WTC11 (cell line): ENCODE data around the gene CPT1A. TPM values are rescaled to one million over a fixed set of nuclear protein-coding genes. Genes with fewer than 3 reads are reported as not detected.

Source experiments
- ATAC-seq: fragments of 200-7000 bp; cut with Tn5 transposase; 2 replicates; pipeline ENCODE4 v1.10.0; 2021; ENCODE audit warnings: mild to moderate bottlenecking, moderate library complexity
- CTCF ChIA-PET: fragments of 300-600 bp; sonication (Branson Sonifier 250); formaldehyde crosslinking; loops from one replicate; lab custom pipeline; 2021; ENCODE audit warnings: antibody characterized with exemption; lab: Charles Lee
- POLR2A ChIA-PET: fragments of 350-600 bp; sonication (Branson Sonifier 250); formaldehyde crosslinking; loops from one replicate; lab custom pipeline; 2021; ENCODE audit warnings: antibody characterized with exemption; lab: Charles Lee
- DNase-seq: peaks from one replicate; pipeline ENCODE4 v3.0.0; 2021; ENCODE audit warnings: low spot score
- H3K27ac Mint-ChIP-seq: 2 replicates; pipeline ENCODE4 v1.8.0; 2021; ENCODE audit warnings: mixed read lengths
- H3K27me3 Mint-ChIP-seq: 2 replicates; pipeline ENCODE4 v1.8.0; 2021; ENCODE audit warnings: low read depth, mild to moderate bottlenecking, moderate library complexity, mixed read lengths
- H3K36me3 Mint-ChIP-seq: 2 replicates; pipeline ENCODE4 v1.8.0; 2021; ENCODE audit warnings: mixed read lengths
- H3K4me1 Mint-ChIP-seq: 2 replicates; pipeline ENCODE4 v1.8.0; 2022; ENCODE audit warnings: mixed read lengths
- H3K4me3 Mint-ChIP-seq: 2 replicates; pipeline ENCODE4 v1.8.0; 2021; ENCODE audit warnings: mild to moderate bottlenecking, moderate library complexity, mixed read lengths
- H3K9me3 Mint-ChIP-seq: 2 replicates; pipeline ENCODE4 v1.8.0; 2021; ENCODE audit warnings: mixed read lengths
- ETV6 ChIP-seq: sonication (generic); formaldehyde crosslinking; IDR thresholded peaks from 2 replicates; pipeline ENCODE4 v1.8.1; 2022; ENCODE audit warnings: mild to moderate bottlenecking, missing genetic modification reagents
- FOXK1 ChIP-seq: sonication (generic); formaldehyde crosslinking; IDR thresholded peaks from 2 replicates; pipeline ENCODE4 v1.8.0; 2022; ENCODE audit warnings: mild to moderate bottlenecking, moderate library complexity, missing genetic modification reagents
- HMGA2 ChIP-seq: fragments of 250-450 bp; sonication (Bioruptor Pico); IDR thresholded peaks from 2 replicates; pipeline ENCODE4 v1.4.0; 2021; ENCODE audit warnings: mild to moderate bottlenecking, moderate library complexity
- SP1 ChIP-seq: sonication (generic); formaldehyde crosslinking; conservative IDR thresholded peaks from 2 replicates; pipeline ENCODE4 v1.8.1; 2022; ENCODE audit warnings: missing genetic modification reagents
- ZNF416 ChIP-seq: fragments of 250-450 bp; sonication (Bioruptor Pico); IDR thresholded peaks from 2 replicates; pipeline ENCODE4 v1.9.0; 2021; ENCODE audit warnings: mild to moderate bottlenecking, inconsistent platforms
- total RNA-seq: library from RNA; stranded (reverse); gene quantifications from 3 replicates; pipeline ENCODE4 v1.2.3, GENCODE V29; 2021
- TF ChIP-seq, protein P1 (sequence below): sonication (generic); formaldehyde crosslinking; IDR thresholded peaks from 2 replicates; pipeline ENCODE4 v1.8.0; 2023; ENCODE audit warnings: missing genetic modification reagents
- TF ChIP-seq, protein P2 (sequence below): sonication (generic); formaldehyde crosslinking; IDR thresholded peaks from 2 replicates; pipeline ENCODE4 v1.8.1; 2022; ENCODE audit warnings: low read depth, missing genetic modification reagents, borderline replicate concordance
- TF ChIP-seq, protein P3 (sequence below): sonication (generic); formaldehyde crosslinking; IDR thresholded peaks from 2 replicates; pipeline ENCODE4 v1.8.0; 2022; ENCODE audit warnings: missing genetic modification reagents
- TF ChIP-seq, protein P4 (sequence below): fragments of 250-450 bp; sonication (Bioruptor Pico); IDR thresholded peaks from 2 replicates; pipeline ENCODE4 v1.8.0; 2021; ENCODE audit warnings: mild to moderate bottlenecking
- TF ChIP-seq, protein P5 (sequence below): sonication (generic); formaldehyde crosslinking; IDR thresholded peaks from 2 replicates; pipeline ENCODE4 v1.8.1; 2023; ENCODE audit warnings: mild to moderate bottlenecking, missing genetic modification reagents

The CPT1A gene
- total RNA-seq, 1 experiment from 2014 or later, result 28.1 TPM

DNA sequence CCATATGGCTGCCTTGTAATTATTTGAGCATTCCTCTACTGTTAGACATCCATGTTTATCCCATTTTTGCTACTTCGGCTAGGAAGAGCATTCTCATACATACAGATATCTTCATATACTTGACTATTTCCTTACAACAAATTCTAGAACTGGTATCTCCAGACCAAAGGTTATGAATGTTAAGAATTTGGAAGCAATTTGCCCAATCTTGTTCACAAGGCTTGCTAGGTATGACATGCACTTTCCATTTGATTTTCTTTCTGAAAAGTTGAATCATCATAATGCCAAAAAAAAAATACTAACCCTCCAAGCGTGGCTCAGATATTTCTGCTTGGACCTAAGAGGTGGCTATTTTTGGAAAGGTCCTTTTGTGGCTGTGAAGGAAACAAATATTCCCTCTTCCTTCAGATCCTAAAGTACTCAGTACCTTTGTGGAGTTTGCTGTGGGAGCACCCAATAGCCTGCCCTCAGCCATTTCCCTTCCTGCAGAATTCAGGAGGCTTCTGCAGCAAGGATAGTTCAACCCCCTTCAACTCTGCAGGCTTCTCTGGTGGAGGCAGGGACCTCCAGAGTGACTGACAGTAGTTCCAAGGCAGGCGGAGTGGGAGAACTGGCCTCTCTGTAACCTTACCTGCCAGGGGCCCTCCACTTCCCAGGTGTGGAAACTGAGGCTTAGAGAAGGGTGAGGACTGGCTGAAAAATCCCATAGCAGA is 22.0 kb upstream of the CPT1A start (continued):
- no peak for TF ChIP-seq ZNF416 (CRISPR knock-in tag)

DNA sequence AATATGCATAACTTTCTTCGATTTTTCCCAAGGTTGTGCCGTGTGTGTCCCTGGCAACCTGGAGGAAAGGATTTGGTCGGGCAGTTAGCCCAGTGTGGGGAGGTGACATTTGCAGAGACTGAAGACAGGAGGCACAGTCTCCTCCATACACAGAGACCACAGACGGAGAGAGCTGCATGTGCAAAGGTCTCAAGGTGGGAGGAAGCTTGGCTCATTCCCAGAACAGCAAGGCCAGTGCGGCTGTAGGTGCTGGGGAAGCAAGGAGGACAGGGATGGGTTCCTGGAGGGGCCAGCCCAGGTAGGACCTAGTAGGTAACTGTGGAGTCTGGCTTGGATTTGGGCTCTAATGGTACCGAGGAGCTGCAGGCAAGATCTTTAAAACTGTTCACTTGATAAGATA is 20.7 kb upstream of the CPT1A start:
- TF ChIP-seq HMGA2 (CRISPR knock-in tag), result no peak
- ChIA-PET POLR2A (no interaction called here), CTCF (no interaction called here)
- no peak overlapping the region for H3K27ac Mint-ChIP-seq
- ATAC-seq, result no peak
- peaks cover 15% of the 10 kb centered on the region for H3K9me3 Mint-ChIP-seq
- H3K36me3 Mint-ChIP-seq, result peaks cover 8% of the 10 kb centered on the region
- H3K4me3 Mint-ChIP-seq, result no peak overlapping the region
- no peaks in the 10 kb centered on the region for H3K4me1 Mint-ChIP-seq
- DNase-seq, result no peak
- no peaks in the 10 kb centered on the region for H3K27me3 Mint-ChIP-seq

DNA sequence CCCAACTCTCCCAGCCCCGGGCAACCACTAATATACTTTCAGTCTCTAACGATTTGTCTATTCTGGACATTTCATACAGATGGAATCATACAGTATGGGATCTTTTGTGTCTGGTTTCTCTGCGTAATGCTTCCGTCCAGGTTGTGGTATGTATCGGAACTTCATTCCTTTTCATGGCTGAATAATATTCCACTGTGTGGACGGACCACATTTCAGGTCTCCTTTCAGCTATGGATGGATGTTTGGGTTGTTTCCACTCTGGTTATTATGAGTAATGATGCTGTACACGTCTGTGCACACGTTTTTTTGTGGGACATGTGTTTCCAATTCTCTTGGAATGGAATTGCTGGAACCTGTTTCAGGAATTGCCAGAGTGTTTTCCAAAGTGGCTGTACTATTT is 17.4 kb upstream of the CPT1A start:
- TF ChIP-seq, protein P1, sequence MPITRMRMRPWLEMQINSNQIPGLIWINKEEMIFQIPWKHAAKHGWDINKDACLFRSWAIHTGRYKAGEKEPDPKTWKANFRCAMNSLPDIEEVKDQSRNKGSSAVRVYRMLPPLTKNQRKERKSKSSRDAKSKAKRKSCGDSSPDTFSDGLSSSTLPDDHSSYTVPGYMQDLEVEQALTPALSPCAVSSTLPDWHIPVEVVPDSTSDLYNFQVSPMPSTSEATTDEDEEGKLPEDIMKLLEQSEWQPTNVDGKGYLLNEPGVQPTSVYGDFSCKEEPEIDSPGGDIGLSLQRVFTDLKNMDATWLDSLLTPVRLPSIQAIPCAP (CRISPR knock-in tag), result no peak
- TF ChIP-seq SP1 (no peak), ZNF416 (CRISPR knock-in tag) (no peak), FOXK1 (no peak), ETV6 (CRISPR knock-in tag) (no peak)
- TF ChIP-seq, protein P2, sequence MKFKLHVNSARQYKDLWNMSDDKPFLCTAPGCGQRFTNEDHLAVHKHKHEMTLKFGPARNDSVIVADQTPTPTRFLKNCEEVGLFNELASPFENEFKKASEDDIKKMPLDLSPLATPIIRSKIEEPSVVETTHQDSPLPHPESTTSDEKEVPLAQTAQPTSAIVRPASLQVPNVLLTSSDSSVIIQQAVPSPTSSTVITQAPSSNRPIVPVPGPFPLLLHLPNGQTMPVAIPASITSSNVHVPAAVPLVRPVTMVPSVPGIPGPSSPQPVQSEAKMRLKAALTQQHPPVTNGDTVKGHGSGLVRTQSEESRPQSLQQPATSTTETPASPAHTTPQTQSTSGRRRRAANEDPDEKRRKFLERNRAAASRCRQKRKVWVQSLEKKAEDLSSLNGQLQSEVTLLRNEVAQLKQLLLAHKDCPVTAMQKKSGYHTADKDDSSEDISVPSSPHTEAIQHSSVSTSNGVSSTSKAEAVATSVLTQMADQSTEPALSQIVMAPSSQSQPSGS (CRISPR knock-in tag), result no peak
- TF ChIP-seq, protein P3, sequence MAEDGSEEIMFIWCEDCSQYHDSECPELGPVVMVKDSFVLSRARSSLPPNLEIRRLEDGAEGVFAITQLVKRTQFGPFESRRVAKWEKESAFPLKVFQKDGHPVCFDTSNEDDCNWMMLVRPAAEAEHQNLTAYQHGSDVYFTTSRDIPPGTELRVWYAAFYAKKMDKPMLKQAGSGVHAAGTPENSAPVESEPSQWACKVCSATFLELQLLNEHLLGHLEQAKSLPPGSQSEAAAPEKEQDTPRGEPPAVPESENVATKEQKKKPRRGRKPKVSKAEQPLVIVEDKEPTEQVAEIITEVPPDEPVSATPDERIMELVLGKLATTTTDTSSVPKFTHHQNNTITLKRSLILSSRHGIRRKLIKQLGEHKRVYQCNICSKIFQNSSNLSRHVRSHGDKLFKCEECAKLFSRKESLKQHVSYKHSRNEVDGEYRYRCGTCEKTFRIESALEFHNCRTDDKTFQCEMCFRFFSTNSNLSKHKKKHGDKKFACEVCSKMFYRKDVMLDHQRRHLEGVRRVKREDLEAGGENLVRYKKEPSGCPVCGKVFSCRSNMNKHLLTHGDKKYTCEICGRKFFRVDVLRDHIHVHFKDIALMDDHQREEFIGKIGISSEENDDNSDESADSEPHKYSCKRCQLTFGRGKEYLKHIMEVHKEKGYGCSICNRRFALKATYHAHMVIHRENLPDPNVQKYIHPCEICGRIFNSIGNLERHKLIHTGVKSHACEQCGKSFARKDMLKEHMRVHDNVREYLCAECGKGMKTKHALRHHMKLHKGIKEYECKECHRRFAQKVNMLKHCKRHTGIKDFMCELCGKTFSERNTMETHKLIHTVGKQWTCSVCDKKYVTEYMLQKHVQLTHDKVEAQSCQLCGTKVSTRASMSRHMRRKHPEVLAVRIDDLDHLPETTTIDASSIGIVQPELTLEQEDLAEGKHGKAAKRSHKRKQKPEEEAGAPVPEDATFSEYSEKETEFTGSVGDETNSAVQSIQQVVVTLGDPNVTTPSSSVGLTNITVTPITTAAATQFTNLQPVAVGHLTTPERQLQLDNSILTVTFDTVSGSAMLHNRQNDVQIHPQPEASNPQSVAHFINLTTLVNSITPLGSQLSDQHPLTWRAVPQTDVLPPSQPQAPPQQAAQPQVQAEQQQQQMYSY (CRISPR knock-in tag), result no peak
- TF ChIP-seq, protein P4, sequence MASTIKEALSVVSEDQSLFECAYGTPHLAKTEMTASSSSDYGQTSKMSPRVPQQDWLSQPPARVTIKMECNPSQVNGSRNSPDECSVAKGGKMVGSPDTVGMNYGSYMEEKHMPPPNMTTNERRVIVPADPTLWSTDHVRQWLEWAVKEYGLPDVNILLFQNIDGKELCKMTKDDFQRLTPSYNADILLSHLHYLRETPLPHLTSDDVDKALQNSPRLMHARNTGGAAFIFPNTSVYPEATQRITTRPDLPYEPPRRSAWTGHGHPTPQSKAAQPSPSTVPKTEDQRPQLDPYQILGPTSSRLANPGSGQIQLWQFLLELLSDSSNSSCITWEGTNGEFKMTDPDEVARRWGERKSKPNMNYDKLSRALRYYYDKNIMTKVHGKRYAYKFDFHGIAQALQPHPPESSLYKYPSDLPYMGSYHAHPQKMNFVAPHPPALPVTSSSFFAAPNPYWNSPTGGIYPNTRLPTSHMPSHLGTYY (CRISPR knock-in tag), result no peak
- TF ChIP-seq, protein P5, sequence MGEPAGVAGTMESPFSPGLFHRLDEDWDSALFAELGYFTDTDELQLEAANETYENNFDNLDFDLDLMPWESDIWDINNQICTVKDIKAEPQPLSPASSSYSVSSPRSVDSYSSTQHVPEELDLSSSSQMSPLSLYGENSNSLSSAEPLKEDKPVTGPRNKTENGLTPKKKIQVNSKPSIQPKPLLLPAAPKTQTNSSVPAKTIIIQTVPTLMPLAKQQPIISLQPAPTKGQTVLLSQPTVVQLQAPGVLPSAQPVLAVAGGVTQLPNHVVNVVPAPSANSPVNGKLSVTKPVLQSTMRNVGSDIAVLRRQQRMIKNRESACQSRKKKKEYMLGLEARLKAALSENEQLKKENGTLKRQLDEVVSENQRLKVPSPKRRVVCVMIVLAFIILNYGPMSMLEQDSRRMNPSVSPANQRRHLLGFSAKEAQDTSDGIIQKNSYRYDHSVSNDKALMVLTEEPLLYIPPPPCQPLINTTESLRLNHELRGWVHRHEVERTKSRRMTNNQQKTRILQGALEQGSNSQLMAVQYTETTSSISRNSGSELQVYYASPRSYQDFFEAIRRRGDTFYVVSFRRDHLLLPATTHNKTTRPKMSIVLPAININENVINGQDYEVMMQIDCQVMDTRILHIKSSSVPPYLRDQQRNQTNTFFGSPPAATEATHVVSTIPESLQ (CRISPR knock-in tag), result no peak
- no peak for DNase-seq
- no peak for ATAC-seq
- Mint-ChIP-seq H3K4me1 (peaks cover 7% of the 10 kb centered on the region), H3K27me3 (peaks cover 6% of the 10 kb centered on the region), H3K27ac (no peak overlapping the region), H3K9me3 (peaks cover 15% of the 10 kb centered on the region), H3K36me3 (peaks cover 8% of the 10 kb centered on the region), H3K4me3 (no peak overlapping the region)
- ChIA-PET POLR2A (no interaction called here), CTCF (no interaction called here)
